Kasumi-1 (cell line): ENCODE data around the gene NUP188.

ENCODE experiments used
- DNase-seq, 2 experiments: peaks; one replicate each; lab custom pipeline; 2025; lab: John Stamatoyannopoulos, UW

The NUP188 gene

GRCh38 chr9:128947527-128948301, at the start of gene NUP188, which contains the start of gene DOLK:
NUP188 (plus strand) TSS chr9:128947699; CDS start chr9:128947720, 21 bp downstream.
DOLK (minus strand) TSS chr9:128947603; CDS start chr9:128947303, 300 bp downstream.
- DNase-seq, result peak; percentile 74 to 79

GRCh38 chr9:128898382-128898781, 49.1 kb upstream of the NUP188 start:
- no peak for DNase-seq

GRCh38 chr9:128898845-128899565, 48.5 kb upstream of the NUP188 start:
- no peak for DNase-seq

GRCh38 chr9:128899566-128900322, 47.8 kb upstream of the NUP188 start:
- DNase-seq, result peak; percentile 51 to 70

- DNase-seq, result no peak
These were observed 46.1 kb upstream of the NUP188 start for GRCh38 chr9:128901379-128901778.

GRCh38 chr9:128901822-128902221, 45.7 kb upstream of the NUP188 start:
- no peak for DNase-seq

GRCh38 chr9:128902351-128903078, 45.0 kb upstream of the NUP188 start:
- DNase-seq, result peak; percentile 40 to 56

- no peak for DNase-seq
These were observed 44.4 kb upstream of the NUP188 start for GRCh38 chr9:128903079-128903461.

- no peak for DNase-seq
These were observed 43.5 kb upstream of the NUP188 start for GRCh38 chr9:128903871-128904620.

- no peak for DNase-seq
These were observed 41.5 kb upstream of the NUP188 start for GRCh38 chr9:128905964-128906363.

GRCh38 chr9:128906741-128907140, 40.8 kb upstream of the NUP188 start:
- DNase-seq, result no peak

- DNase-seq, result no peak
These were observed 39.1 kb upstream of the NUP188 start for GRCh38 chr9:128908372-128908771.

GRCh38 chr9:128909859-128910258, 37.6 kb upstream of the NUP188 start:
- DNase-seq, result no peak

GRCh38 chr9:128910906-128911305, 36.6 kb upstream of the NUP188 start:
- no peak for DNase-seq

GRCh38 chr9:128911529-128912035, 35.9 kb upstream of the NUP188 start:
- peak; percentile 18 to 20 for DNase-seq

- no peak for DNase-seq
These were observed 35.1 kb upstream of the NUP188 start for GRCh38 chr9:128912270-128912853.

- no peak for DNase-seq
These were observed 34.2 kb upstream of the NUP188 start for GRCh38 chr9:128913048-128913900.

- DNase-seq, result no peak
These were observed 33.3 kb upstream of the NUP188 start for GRCh38 chr9:128913995-128914772.

GRCh38 chr9:128916204-128916603, 31.3 kb upstream of the NUP188 start:
- DNase-seq, result no peak
